NB4 (cell line): ENCODE data around the gene GPC1.

Experiments used
- DNase-seq: peaks from one replicate; pipeline ENCODE4 v3.0.0; 2010; ENCODE audit warnings: low read depth
- H3K4me3 ChIP-seq: one replicate; pipeline ENCODE4 v1.5.1; 2011; ENCODE audit warnings: mild to moderate bottlenecking, low read depth, low read length, moderate library complexity
- MAX ChIP-seq: IDR thresholded peaks from 2 replicates; pipeline ENCODE4 v1.6.1; 2011; ENCODE audit warnings: low read depth, low read length
- MYC ChIP-seq: IDR thresholded peaks from 2 replicates; pipeline ENCODE4 v1.6.1; 2011; ENCODE audit warnings: low read depth, low read length
- POLR2A ChIP-seq: IDR thresholded peaks from 2 replicates; pipeline ENCODE4 v1.6.1; 2011; ENCODE audit warnings: mild to moderate bottlenecking; ENCODE audit not compliant: insufficient read length; ENCODE audit errors: extremely low read depth
- TF ChIP-seq, protein P1 (sequence below): IDR thresholded peaks from one replicate; pipeline ENCODE4 v1.5.1; 2012; ENCODE audit warnings: low read depth, low read length

Gene GPC1

GRCh38 chr2:240404174-240404852, 31.1 kb upstream of the GPC1 start:
- H3K4me3 ChIP-seq: no peak overlapping the region
- DNase-seq: no peak
- TF ChIP-seq, protein P1, sequence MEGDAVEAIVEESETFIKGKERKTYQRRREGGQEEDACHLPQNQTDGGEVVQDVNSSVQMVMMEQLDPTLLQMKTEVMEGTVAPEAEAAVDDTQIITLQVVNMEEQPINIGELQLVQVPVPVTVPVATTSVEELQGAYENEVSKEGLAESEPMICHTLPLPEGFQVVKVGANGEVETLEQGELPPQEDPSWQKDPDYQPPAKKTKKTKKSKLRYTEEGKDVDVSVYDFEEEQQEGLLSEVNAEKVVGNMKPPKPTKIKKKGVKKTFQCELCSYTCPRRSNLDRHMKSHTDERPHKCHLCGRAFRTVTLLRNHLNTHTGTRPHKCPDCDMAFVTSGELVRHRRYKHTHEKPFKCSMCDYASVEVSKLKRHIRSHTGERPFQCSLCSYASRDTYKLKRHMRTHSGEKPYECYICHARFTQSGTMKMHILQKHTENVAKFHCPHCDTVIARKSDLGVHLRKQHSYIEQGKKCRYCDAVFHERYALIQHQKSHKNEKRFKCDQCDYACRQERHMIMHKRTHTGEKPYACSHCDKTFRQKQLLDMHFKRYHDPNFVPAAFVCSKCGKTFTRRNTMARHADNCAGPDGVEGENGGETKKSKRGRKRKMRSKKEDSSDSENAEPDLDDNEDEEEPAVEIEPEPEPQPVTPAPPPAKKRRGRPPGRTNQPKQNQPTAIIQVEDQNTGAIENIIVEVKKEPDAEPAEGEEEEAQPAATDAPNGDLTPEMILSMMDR: no peak
- TF ChIP-seq MAX: no peak
- TF ChIP-seq POLR2A: no peak
- TF ChIP-seq MYC: no peak

- TF ChIP-seq MAX (no peak), POLR2A (no peak), MYC (no peak)
- TF ChIP-seq, protein P1: no peak
Observed at GRCh38 chr2:240405133-240405532, 30.3 kb upstream of the GPC1 start.

GRCh38 chr2:240405684-240406313, 29.7 kb upstream of the GPC1 start:
- DNase-seq: no peak

More at GRCh38 chr2:240405133-240405532, 30.3 kb upstream of the GPC1 start:
- no peak for DNase-seq
- H3K4me3 ChIP-seq: no peak overlapping the region

DNA sequence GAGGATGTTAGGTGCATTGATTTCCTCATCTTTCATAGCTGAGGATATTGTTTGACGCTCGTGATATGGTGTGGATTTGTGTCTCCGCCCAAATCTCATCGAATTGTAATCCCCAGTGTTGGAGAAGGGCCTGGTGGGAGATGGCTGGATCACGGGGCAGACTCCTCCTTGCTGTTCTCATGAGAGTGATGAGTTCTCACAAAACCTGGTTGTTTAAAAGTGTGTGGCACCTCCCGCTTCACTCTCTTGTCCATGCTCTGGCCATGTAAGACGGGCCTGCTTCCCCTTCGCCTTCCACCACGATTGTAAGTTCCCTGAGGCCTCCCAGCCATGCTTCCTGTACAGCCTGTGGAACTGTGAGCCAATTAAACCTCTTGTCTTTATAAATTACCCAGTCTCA, 28.4 kb upstream of the GPC1 start:
- TF ChIP-seq MAX (no peak), MYC (no peak), POLR2A (no peak)
- TF ChIP-seq, protein P1: no peak
- no peak for DNase-seq
- H3K4me3 ChIP-seq: no peak overlapping the region

More at GRCh38 chr2:240405684-240406313, 29.7 kb upstream of the GPC1 start:
- no peak overlapping the region for H3K4me3 ChIP-seq
- TF ChIP-seq MAX (no peak), MYC (no peak), POLR2A (no peak)
- TF ChIP-seq, protein P1: no peak

DNA sequence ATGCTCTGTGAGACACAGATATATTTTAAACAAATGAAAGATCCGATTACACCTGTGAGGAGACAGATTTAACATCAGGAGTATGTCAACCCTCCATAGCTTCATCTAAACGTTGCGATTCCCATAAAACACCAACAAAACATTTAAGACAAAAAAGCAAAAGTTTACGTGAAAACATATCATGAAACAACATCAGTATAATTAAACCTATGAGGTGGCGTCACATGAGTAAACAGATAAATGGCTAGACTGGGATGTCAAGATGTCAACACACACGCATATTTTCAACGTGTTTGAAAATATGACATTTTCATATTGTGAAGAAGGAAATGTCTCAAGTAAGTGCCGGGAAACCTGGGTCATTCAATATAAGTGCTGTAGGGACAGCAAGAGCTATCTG, 25.5 kb upstream of the GPC1 start:
- no peak for DNase-seq
- TF ChIP-seq MYC: no peak
- TF ChIP-seq POLR2A: no peak
- TF ChIP-seq, protein P1: no peak
- TF ChIP-seq MAX: no peak

More for the DNA sequence above, 25.5 kb upstream of the GPC1 start:
- H3K4me3 ChIP-seq: no peak overlapping the region
